Aorta (tissue), 5 donors: ENCODE data around the gene DDX49. TPM values are rescaled to one million over a fixed set of nuclear protein-coding genes. Genes with fewer than 3 reads are reported as not detected.
"Not testable (repeated sequence)": the region's sequence is repeated elsewhere in the genome, so short reads cannot be mapped to it uniquely, and the experiment has no call there.

ENCODE experiments used
- ATAC-seq: fragments of 200-7000 bp; cut with Tn5 transposase; one replicate; pipeline ENCODE4 v1.9.1; 2022; ENCODE audit warnings: moderate library complexity; ENCODE audit not compliant: low FRiP score
- DNase-seq, 2 donors: peaks; one replicate each; pipeline ENCODE4 v3.0.0-alpha.2; 2020
- H3K27ac ChIP-seq, 2 donors: one replicate each; pipeline ENCODE4 v1.5.1; 2013; ENCODE audit warnings: low read length in 2 of 2, mild to moderate bottlenecking in 2 of 2, moderate library complexity in 2 of 2, control low read depth in 1 of 2, inconsistent platforms in 1 of 2, low read depth in 1 of 2
- H3K27me3 ChIP-seq, 2 donors: one replicate each; pipeline ENCODE4 v1.6.1; 2013; ENCODE audit warnings: control low read depth in 1 of 2, low read length in 1 of 2, mild to moderate bottlenecking in 1 of 2, moderate library complexity in 1 of 2; ENCODE audit not compliant: insufficient read depth in 2 of 2, control insufficient read depth in 1 of 2
- H3K36me3 ChIP-seq, 2 donors: one replicate each; pipeline ENCODE4 v1.6.1; 2013; ENCODE audit warnings: control low read depth in 1 of 2, low read length in 1 of 2, mild to moderate bottlenecking in 1 of 2; ENCODE audit not compliant: insufficient read depth in 2 of 2, control insufficient read depth in 1 of 2
- H3K4me1 ChIP-seq, 2 donors: one replicate each; pipeline ENCODE4 v1.6.1; 2013; ENCODE audit warnings: low read length in 2 of 2, control low read depth in 1 of 2, mild to moderate bottlenecking in 1 of 2, moderate library complexity in 1 of 2; ENCODE audit not compliant: insufficient read depth in 2 of 2, control insufficient read depth in 1 of 2
- H3K4me3 ChIP-seq, 2 donors: one replicate each; pipeline ENCODE4 v1.5.1; 2013; ENCODE audit warnings: low read length in 2 of 2, control low read depth in 1 of 2, mild to moderate bottlenecking in 1 of 2
- H3K9me3 ChIP-seq: one replicate; pipeline ENCODE4 v1.6.1; 2013; ENCODE audit warnings: mild to moderate bottlenecking, low read length; ENCODE audit not compliant: control insufficient read depth
- WGBS, 2 donors: extraction: QIAGEN DNeasy Blood & Tissue Kit; methylation state at CpG; one replicate each; pipeline ENCODE4 v1.1.7; 2013; 5-methylcytosine and 5-hydroxymethylcytosine counted together
- intact Hi-C, 2 donors: fragments of 100-400 bp; cut with DNase I; formaldehyde crosslinking; loops; one replicate each; pipeline versions ENCODE4 v1.14.2 to v1.15.0; 2022
- polyA plus RNA-seq, 2 donors: library from polyadenylated mRNA; stranded (reverse); fragments of 200-250 nt; gene quantifications; one replicate each; pipeline ENCODE4 v1.2.3, GENCODE V29; 2013
- total RNA-seq, 2 donors: library from RNA; stranded (reverse); fragmentation: NEBNext Ultra II Directional; extraction: Animal tissue kit (Norgen Biotek cat#: 25700); gene quantifications; one replicate each; pipeline ENCODE4 v1.2.1, GENCODE V29; 2021
- donor health status: healthy with polysubstance abuse.
- donor health status: Bipolar disorder and iron deficiency.
- donor health status: DM: no; HTN: no; CAD: no.
- donor health status: DM: no; HTN: no; CAD: no.
- donor health status: DM: yes; HTN: yes; CAD: no.

The DDX49 gene
- total and polyA plus RNA-seq, 4 donors: 25.0 to 51.4 (median 35.2) TPM

GRCh38 chr19:18952364-18953003 lies 33.0 kb downstream of the DDX49 start:
- intact Hi-C loops, H3K27ac ChIP-seq, ATAC-seq, H3K36me3 ChIP-seq, H3K4me3 ChIP-seq, H3K27me3 ChIP-seq, H3K9me3 ChIP-seq, H3K4me1 ChIP-seq, DNase-seq: not testable (repeated sequence)
- 76 to 80% methylated on average over 17 of the region's 17 CpGs for WGBS, 2 donors

GRCh38 chr19:18954094-18954493 lies 34.6 kb downstream of the DDX49 start:
- H3K4me3 ChIP-seq: no peak overlapping the region
- 88 to 91% methylated on average over 3 of the region's 3 CpGs for WGBS, 2 donors
- ATAC-seq (no peak), DNase-seq (no peak)
- H3K27me3 ChIP-seq: no peaks in the 10 kb centered on the region
- no peaks in the 10 kb centered on the region for H3K36me3 ChIP-seq
- intact Hi-C loops: no loop called here
- H3K4me1 ChIP-seq: no peaks in the 10 kb centered on the region
- H3K9me3 ChIP-seq: no peaks in the 10 kb centered on the region
- H3K27ac ChIP-seq: no peak overlapping the region

- no peak overlapping the region for H3K27ac ChIP-seq
- H3K4me3 ChIP-seq: no peak overlapping the region
- 95% methylated on average over 2 of the region's 2 CpGs for WGBS, 2 donors
- H3K36me3 ChIP-seq: no peaks in the 10 kb centered on the region
- intact Hi-C loops: no loop called here
- no peaks in the 10 kb centered on the region for H3K4me1 ChIP-seq
- H3K27me3 ChIP-seq: no peaks in the 10 kb centered on the region
- no peaks in the 10 kb centered on the region for H3K9me3 ChIP-seq
- ATAC-seq (no peak), DNase-seq (no peak)
Observed at GRCh38 chr19:18955042-18955441, 35.5 kb downstream of the DDX49 start.

GRCh38 chr19:18960370-18960769 lies 40.9 kb downstream of the DDX49 start:
- H3K4me1 ChIP-seq: no peaks in the 10 kb centered on the region
- H3K9me3 ChIP-seq: no peaks in the 10 kb centered on the region
- ATAC-seq (no peak), DNase-seq (no peak)
- H3K27me3 ChIP-seq: no peaks in the 10 kb centered on the region
- 83 to 88% methylated on average over 4 of the region's 4 CpGs for WGBS, 2 donors
- no peaks in the 10 kb centered on the region for H3K36me3 ChIP-seq
- no peak overlapping the region for H3K27ac ChIP-seq
- intact Hi-C loops: no loop called here
- no peak overlapping the region for H3K4me3 ChIP-seq

GRCh38 chr19:18961767-18962620 lies 42.5 kb downstream of the DDX49 start:
- no peaks in the 10 kb centered on the region for H3K27me3 ChIP-seq
- no peak overlapping the region for H3K27ac ChIP-seq
- H3K36me3 ChIP-seq: no peaks in the 10 kb centered on the region
- WGBS, 2 donors: 22 to 23% methylated on average over 26 of the region's 26 CpGs
- H3K4me1 ChIP-seq: no peaks in the 10 kb centered on the region
- no peak for ATAC-seq
- intact Hi-C loops: no loop called here
- DNase-seq: no peak
- H3K9me3 ChIP-seq: no peaks in the 10 kb centered on the region
- no peak overlapping the region for H3K4me3 ChIP-seq

- Histone ChIP-seq H3K9me3 (no peaks in the 10 kb centered on the region), H3K4me1 (no peaks in the 10 kb centered on the region), H3K27me3 (no peaks in the 10 kb centered on the region), H3K4me3 (no peak overlapping the region), H3K27ac (no peak overlapping the region), H3K36me3 (no peaks in the 10 kb centered on the region)
- no peak for DNase-seq
- intact Hi-C loops: no loop called here
- ATAC-seq: no peak
- WGBS, 2 donors: 92 to 94% methylated on average over 9 of the region's 9 CpGs
Observed at GRCh38 chr19:18964121-18964520, 44.6 kb downstream of the DDX49 start.

GRCh38 chr19:18966307-18966706 lies 46.8 kb downstream of the DDX49 start:
- Histone ChIP-seq H3K4me1 (no peaks in the 10 kb centered on the region), H3K27ac (no peak overlapping the region), H3K36me3 (no peaks in the 10 kb centered on the region), H3K9me3 (no peaks in the 10 kb centered on the region), H3K27me3 (no peaks in the 10 kb centered on the region), H3K4me3 (no peak overlapping the region)
- ATAC-seq: no peak
- WGBS, 2 donors: 72 to 76% methylated on average over 4 of the region's 4 CpGs
- DNase-seq: no peak
- intact Hi-C loops: no loop called here

- no peaks in the 10 kb centered on the region for H3K9me3 ChIP-seq
- no peaks in the 10 kb centered on the region for H3K27me3 ChIP-seq
- DNase-seq (peak; percentile 80 to 85), ATAC-seq (peak; percentile 69)
- no peaks in the 10 kb centered on the region for H3K36me3 ChIP-seq
- H3K27ac ChIP-seq: no peak overlapping the region
- WGBS, 2 donors: 30 to 37% methylated on average over 11 of the region's 11 CpGs
- intact Hi-C loops: no loop called here
- no peaks in the 10 kb centered on the region for H3K4me1 ChIP-seq
- H3K4me3 ChIP-seq: no peak overlapping the region
Observed at GRCh38 chr19:18967358-18968146, 48.0 kb downstream of the DDX49 start.
